ENCODE measurements around the gene SFXN2.

- TF ChIP-seq CTCF (conservative IDR thresholded peaks at IDR 0.05; ENCODE audit: low read length) (no peak), EZH2phosphoT487 (IDR thresholded peaks at IDR 0.05; ENCODE audit: borderline replicate concordance, low read depth, low read length) (no peak)
Observed at GRCh38 chr10:102732661-102733060, 18.2 kb downstream of the SFXN2 start.
